Stimulated activated CD4-positive, alpha-beta T cell treated with anti-CD3 and anti-CD28 coated beads, Interleukin-4, amount 100 ng/mL, for 1 hour (primary cell): ENCODE data around the gene PML.
"Not testable (repeated sequence)": the region's sequence is repeated elsewhere in the genome, so short reads cannot be mapped to it uniquely, and the experiment has no call there.

Experiments used
- DNase-seq: peaks from one replicate; pipeline ENCODE4 v3.0.0-alpha.2; 2020

The PML gene

DNA sequence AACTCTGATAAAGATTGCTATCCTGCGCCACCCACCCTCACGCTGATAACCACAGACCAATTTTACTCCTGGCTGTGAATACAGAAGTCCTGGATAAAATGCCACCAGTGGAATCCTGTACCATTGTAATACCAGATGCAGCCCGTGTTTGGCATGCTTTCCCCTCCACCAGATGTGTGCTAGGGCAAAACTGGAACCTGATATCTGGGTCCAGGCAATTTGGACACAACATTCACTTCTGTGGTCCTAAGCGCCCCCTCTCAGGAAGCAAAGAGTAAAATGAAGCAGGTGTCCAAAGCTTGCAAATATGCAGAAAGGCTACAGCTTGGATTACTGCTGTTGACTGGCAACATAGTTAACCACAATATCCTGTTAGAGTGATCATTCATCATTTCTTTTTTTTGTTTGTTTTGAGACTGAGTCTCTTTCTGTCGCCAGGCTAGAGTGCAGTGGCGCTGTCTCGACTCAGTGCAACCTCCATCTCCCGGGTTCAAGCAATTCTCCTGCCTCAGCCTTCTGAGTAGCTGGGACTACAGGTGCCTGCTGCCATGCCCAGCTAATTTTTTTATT, 35.4 kb upstream of the PML start:
- DNase-seq = no peak

DNA sequence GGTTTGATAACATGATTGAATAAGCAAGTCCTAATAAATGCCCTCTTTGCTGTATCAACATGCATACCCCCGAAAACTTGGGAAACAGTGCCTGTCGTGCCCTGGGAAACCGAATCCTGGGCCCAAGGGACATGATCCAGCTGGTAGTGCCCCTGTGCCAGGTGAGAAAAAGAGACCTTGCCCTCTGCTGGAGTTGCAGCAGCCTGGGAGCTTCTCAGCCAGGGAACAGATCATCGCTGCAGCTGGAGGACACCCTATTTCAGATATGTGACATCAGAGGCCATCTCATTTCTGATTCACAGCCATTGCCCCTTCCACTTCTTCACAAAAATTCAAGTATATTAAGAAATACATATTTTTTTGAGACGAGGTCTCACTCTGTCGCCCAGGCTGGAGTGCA, 34.7 kb upstream of the PML start:
- DNase-seq = no peak

DNA sequence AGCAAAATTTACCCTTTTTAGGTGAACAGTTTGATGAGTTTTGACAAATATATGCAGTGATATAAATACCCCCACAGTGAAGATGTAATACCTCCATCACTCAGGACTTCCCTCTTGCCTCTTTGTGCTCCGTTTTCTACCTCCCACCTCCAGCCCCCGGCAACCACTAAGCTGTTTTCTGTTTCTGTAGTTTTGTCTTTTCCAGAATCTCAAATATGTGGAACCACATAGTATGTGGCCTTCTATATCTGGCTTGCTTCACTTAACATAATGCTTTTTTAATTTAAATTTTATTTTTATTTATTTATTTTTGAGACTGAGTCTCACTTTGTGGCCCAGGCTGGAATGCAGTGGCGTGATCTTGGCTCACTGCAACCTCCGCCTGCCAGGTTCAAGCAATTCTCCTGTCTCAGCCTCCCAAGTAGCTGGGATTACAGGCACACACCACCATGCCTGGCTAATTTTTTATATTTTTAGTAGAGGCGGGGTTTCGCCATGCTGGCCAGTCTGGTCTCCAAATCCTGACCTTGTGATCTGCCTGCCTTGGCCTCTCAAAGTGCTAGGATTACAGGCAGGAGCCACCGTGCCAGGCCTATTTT, 33.9 kb upstream of the PML start:
- DNase-seq = not testable (repeated sequence)

DNA sequence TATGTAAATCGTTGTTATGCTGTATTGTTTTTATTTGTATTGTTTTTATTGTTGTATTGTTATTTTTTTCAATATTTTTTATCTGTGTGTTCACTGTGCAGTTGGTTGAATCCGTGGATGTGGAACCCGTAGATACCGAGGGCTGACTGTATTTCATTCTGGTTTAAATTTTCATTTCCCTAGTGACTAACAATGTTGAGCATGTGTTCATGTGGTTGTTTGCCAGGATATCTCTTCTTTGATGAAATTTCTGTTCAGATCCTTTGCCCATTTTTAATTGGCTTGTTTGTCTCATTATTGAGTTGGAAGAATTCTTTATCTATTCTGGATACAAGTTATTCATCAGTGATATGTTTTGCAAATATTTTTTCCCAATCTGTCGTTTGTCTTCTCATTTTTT, 32.1 kb upstream of the PML start:
- DNase-seq = no peak

DNA sequence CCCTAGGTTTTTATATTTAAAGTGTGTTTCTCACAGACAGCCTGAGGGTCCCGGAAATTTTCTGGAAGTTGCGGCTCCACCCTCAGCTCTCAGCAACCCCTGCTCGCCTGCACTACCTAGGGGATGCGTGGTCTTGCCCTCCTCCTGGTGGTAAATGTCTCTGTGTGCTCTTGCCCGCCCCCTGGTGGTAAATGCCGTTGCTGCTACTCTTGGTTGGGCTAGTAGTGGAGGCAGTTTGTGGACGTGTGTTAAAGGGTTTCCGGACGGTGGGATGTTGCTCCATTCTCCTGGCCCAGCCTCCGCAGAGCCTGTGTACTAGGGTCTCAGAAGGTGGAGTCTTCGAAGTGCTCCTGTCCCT, 29.8 kb upstream of the PML start:
- peak; percentile 86 for DNase-seq

DNA sequence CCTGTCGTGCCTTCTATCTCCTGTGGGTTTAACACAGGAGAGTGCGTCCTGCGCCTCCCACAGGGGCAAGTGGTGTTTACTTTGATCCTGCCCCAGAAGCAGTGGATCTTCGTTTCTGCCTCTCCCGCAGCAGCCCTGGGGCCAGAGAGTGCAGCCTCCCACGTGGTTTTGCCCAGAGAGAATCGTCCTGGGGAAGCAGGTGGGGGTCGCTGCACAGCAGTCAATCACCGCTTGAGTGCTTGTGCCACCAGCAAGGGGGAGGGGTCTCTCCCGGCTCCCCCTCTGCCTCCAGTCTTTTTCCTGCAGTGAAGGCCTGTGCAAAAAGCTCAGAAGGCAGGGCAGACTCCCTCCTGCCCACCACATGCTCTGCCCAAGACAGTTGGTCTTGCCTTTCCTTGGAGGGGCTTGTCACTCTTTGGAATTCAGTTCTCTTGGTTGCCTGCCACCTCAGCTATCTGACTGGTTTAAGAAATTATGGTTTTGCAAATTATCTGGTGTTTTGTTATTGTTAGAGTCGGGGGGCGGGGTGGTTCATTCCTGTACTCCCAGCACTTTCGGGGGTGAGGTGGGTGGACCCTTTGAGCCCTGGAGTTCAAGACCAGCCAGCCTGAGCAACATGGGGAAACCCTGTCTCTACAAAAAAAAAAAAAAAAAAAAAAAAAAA, 29.3 kb upstream of the PML start:
- peak; percentile 65 for DNase-seq

DNA sequence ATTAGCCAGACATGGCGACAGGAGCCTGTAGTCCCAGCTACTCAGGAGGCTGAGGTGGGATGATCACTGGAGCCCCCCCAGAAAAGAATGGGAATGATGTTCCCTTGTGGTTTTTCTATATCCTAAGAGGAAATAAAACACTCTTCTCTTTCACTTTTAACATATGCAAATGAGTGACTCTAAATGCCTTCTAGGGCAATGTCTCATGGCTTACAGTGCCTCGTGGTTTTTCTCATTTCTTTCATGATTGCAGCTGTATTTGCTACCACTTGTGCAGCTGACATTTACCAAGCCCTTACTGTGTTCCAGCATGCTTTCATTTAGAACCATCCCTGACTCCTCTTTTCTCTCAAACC, 28.8 kb upstream of the PML start:
- DNase-seq = no peak

DNA sequence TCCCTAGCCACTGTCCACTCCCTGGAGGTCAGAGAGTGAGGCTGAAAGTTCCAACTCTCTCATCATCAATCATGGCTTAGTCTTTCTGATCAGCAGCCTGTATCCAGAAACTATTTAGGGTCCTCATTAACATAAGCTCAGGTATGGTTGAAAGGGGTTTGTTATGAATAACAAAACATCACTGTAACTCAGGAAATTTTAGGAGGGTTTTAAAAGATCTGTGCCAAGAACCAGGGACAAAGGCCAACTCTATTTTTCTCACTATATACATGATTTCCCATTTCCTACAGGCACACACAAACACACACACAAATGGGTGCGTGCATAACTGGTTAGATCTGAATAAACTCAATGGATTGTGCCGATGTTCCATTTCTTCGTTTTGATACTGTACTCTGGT, 26.1 kb upstream of the PML start:
- DNase-seq = no peak

DNA sequence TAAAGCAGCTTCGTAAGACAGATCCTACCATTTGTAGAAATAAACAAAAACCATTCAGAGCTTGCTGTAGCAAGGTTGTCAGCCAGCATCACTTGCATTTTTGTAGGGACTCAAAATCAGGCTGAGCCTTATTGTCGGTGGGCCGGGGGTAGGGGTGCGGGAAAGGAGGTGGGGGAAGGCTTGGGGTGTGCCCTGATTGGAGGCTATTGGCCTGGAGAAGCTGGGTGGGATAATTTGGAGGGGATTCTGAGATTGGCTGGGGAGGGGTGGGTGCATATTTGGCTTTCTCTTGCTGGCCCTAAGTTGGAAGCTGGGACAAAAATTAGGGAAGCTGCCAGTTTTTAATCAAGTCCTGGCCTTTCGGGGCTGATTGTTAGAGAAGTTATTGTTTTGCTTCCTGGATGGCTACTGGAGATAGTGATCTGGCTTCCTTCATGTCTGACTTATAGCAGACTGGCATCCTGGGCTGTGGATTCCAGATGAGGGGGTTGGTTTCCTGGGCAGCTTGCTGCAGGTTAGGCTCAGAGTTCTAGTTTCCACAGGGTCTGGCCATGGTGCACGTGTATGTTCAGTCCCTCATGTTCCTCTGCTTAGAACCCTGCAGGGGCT, 25.3 kb upstream of the PML start:
- no peak for DNase-seq

DNA sequence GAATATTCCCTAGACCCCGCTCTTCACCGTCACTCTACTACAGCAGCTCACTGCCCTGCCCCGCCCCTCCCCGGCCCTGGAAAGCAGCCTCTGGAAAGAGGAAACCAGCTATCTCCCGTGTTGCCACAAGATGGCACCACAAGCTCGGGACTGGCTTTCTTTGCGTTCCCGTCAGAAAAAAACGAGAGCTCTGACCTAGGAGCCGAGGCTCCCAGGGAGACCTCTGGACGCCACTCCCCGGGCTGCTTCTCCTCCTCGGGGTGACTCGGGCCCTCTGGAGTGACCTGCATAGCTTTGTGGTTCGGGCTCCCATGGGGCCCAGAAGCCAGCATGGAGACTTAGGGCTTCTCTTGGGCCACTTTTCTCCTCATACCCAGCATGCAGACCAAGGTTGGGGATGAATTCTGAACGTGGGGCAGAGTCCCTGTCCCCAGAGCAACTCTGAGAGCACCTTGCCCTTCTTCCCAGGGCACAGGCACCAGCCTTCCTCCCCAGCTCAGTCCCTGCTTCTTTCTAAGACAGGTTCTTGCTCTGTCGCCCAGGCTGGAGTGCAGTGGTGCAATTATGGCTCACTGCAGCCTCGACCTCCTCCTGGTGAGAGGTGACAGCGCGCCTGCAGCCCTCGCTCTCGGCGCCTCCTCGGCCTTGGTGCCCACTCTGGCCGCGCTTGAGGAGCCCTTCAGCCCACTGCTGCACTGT, 21.4 kb upstream of the PML start:
- DNase-seq = peak; percentile 79

DNA sequence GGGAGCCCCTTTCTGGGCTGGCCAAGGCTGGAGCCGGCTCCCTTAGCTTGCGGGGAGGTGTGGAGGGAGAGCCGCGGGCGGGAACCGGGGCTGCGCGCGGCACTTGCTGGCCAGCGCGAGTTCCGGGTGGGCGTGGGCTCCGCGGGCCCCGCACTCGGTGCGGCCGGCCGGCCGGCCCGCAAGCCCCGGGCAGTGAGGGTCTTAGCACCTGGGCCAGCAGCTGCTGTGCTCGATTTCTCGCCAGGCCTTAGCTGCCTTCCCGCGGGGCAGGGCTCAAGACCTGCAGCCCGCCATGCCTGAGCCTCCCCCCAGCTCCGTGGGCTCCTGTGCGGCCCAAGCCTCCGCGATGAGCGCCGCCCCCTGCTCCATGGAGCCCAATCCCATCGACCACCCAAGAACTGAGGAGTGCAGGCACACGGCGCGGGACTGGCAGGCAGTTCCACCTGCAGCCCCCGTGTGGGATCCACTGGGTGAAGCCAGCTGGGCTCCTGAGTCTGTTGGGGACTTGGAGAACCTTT, 20.8 kb upstream of the PML start:
- not testable (repeated sequence) for DNase-seq

DNA sequence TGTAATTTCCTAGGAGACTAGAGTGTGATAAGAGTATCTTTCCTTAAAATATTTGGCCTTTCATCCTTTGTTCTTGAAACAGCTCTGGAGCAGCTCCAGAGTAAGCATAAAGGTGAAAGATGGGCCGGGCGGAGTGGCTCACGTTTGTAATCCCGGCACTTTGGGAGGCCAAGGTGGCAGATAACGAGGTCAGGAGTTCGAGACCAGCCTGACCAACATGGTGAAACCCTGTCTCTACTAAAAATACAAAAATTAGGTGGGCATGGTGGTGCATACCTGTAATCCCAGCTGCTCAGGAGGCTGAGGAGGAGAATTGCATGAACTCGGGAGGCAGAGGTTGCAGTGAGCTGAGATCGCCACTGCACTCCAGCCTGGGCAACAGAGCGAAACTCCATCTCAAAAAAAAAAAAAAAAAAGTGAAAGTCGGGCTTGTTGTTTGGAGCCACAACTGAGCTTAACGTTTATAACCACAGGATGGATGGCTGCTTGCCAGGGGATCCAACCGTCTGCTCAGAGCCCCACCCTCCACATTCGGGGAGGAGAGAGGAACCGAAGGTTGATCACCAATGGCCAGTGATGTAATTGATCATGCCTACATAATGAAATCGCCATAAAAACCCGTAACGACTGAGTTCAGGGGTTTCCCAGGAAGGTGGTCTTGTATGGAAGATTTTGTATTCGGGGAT, 18.9 kb upstream of the PML start:
- not testable (repeated sequence) for DNase-seq

DNA sequence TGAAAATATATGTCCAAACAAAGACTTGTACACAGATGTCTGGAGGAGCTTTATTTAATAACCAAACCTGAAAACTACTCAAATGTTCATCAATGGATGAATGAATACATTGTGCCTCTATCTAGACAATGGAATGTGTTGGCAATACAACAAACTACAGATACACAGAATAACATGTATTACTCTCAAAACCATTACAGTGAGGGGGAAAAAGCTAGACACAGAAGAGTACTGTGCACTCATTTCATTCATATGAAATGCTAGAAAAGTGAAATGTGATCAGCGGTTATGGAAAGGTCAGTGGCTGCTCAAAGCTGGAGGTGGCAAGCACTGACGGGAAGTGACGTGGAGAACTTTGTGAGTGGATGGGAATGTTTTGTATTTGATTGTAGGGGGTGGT, 15.6 kb upstream of the PML start:
- DNase-seq = no peak

DNA sequence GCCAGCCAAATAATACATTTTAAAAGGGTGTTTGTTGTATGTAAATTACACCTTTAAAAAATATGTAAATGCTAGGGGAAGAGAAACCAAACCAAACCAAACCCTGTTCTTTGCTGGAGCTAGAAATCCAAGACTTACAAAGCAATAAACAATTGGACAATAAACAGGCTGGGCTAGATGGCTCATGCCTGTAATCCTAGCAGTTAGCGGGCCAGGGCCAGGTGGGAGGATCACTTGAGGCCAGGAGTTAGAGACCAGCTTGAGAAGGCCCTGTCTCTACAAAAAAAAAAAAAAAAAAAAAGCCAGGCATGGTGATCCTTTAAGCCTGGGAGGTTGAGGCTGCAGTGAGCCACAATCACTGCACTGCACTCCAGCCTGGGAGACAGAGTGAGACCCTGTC, 14.9 kb upstream of the PML start:
- no peak for DNase-seq

DNA sequence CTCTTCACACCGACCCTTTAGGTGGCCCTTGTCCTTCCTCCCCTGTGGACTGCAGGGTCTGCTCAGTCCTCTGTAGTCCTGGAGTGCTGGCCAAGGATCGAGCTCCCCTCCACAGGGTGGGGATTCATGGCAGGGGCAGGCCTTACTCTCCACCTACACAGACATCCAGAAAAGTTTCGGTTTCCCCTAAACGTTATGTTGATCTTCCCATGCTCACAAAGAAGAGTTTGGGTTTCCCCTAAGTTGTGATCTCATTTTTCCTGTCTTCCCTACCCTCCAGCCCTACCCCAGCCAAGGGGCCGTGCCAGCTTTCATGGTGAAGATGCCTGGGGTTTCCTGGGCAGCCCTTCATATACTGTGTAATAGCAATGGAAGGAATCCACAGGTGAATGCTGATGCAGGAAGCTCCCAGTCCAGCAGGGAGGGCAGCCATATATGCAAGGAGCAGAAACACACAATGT, 12.7 kb upstream of the PML start:
- no peak for DNase-seq

DNA sequence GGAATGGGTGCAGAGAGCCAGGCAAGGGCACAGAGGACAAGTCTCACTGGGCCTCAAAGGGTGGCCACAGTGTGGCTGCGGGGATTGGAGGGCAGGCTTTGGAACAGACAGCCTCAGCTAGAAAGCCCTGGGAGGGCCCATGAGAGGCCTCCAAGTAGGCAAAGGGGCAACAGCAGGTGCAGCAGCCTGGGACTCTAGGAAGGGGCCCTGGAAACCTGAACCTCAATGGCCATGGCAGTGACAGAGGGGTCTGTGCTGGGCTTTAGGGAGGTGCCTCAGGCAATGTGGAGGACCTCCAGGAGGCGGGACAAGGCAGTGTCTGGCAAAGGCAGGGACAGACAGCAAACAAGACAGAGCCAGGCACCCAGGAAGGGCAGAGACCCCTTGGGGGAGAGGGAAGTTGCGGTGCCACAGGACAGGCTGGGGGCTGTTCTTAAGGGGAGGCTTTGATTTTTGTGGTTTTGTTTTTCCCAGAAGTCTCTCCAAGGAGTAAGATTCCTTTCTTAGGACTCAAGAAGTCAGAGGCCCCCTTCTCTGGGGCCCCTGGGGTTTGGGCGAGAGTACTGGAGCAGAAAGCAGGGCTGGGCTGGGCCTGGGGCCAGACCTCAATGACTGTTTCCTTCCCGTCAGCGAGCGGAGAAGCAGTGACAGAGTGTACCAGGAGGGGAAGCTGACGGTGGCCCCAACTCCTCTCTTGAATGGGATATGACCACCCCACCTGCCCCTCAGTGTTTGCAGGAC, 12.1 kb upstream of the PML start:
- DNase-seq = peak; percentile 38

DNA sequence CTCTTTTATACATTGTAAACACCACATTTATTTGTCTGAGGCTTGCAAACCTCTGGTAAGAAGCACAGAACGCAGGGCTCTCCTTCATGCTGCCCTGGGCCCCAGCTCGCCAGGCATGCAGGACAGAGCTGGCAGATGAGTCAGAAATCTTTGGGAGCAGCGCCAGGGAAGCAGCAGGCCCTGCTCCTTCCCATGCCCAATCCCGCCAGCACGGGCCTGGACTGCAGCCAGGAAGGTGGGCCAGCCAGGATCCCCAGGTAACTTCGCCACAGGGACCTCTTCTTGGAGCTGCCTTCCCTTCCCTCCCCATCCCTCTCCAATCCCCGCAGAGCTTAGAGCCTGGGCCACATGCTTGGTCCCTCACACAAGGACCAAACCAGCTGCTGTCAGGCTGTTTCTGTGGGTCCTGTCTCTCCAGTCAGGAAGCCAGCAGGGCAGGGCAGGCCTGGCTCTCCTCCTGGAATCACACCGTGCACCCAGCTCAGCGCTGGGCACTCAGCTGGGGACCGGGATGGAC, 11.2 kb upstream of the PML start:
- no peak for DNase-seq

DNA sequence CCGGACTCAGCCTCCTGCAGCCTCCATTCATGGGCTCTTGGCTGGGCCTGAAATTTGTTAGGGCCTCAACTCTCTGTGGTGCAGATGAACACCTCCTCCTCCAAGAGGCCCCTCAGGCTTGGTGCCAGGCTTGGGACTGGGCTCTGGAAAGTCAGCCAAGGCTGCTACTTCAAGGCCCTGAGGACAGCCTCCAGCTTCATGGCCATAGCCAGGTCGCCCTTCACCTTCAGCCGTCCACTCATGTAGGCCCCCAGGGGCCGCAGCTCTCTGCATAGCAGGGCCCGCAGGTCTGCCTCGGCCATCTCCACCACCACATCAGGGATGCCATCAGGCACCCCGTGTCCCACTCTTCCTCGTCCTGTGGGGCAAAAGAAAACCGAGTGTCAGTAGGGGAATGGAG, 10.7 kb upstream of the PML start:
- DNase-seq = no peak

DNA sequence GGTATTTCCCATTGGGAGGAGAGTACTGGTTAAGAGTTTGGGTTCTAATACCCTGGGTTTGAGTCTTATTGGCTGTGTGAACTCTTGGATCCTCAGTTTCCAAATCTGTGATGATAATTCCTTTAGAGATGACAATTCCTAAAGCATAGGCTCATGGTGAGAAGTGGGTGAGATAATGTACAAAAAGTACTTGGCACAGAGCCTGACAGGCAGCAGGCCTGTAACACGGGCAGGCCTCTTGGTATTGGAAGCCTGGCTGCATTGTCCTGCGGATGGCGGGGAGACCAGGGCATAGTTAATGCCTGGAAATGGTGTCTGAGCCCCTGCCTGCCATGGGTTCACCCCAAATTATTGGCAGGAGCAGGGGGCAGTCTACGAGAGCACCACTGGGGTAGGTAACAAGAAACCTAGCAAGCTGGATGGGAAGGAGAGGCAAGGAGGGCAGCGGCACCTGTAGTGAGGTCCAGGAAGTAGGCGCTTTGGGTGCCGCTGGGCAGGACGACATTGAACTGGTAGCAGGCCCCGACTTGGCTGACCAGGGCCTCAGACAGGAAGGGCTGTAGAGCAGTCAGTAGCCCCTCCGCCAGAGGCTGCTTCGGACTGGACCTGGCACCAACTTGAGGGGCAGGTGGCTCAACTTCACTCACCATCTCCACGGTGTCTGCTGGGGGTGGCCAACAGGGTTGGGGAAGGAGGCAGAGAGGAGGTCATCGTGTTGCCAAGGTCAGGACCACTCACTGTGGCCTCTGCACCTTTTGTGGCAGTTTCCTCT, 10.1 kb upstream of the PML start:
- DNase-seq = no peak

DNA sequence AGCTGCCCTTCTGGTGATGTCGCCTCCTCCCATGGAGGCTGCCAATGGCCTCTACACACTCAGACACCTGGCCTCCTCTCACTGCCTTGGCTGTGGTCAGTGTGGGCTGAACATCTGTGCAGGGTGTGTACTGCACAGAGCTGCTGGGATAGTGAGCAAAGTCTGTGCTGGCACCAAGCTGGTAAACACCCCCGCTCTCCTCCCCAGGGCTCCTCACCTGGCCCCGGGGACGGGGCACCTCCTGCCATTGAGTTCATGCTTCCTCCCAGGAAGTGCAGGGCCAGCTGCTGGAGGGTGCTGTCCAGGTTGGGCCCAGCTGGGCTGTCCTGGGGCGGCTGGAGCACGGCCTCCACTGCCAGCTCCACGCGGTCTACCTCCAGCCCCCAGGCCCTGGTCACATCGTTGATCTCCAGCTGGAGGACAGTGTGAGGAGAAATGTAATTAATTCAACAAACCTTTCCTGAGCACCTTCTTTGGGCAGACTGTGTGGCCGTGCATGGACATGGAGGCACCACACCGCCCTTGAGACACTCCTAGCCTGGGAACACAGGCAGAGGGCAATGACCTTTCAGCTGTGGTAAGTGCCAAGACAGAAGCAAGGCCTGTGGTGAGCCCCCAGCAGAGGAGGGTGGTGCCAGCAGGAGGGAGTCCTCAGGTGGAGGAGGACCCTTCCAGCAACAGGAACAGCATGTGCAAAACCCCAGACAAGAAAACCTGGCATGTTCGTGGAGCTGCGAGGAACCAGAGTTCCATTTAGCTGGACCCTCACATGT, 9.2 kb upstream of the PML start:
- DNase-seq = no peak
